Fibroblast of peridontal ligament (primary cell): ENCODE measurements around the gene ZBTB47.

Experiments used
- DNase-seq: peaks from one replicate; pipeline ENCODE4 v3.0.0-alpha.2; 2010; ENCODE audit errors: extremely low read depth

Gene ZBTB47

GRCh38 chr3:42685363-42685881 lies 31.9 kb downstream of the ZBTB47 start, which contains the start of gene KLHL40:
Gene KLHL40 (plus strand): TSS chr3:42685537. CDS start chr3:42685619, 82 bp downstream.
- no peak for DNase-seq

- no peak for DNase-seq
Observed at GRCh38 chr3:42685891-42686820, 32.7 kb downstream of the ZBTB47 start.

- no peak for DNase-seq
Observed at GRCh38 chr3:42686832-42687650, 33.5 kb downstream of the ZBTB47 start.

GRCh38 chr3:42688016-42688415 lies 34.5 kb downstream of the ZBTB47 start:
- DNase-seq, result no peak

GRCh38 chr3:42688487-42689420 lies 35.3 kb downstream of the ZBTB47 start:
- no peak for DNase-seq

- no peak for DNase-seq
Observed at GRCh38 chr3:42689421-42690014, 36.0 kb downstream of the ZBTB47 start.

DNA sequence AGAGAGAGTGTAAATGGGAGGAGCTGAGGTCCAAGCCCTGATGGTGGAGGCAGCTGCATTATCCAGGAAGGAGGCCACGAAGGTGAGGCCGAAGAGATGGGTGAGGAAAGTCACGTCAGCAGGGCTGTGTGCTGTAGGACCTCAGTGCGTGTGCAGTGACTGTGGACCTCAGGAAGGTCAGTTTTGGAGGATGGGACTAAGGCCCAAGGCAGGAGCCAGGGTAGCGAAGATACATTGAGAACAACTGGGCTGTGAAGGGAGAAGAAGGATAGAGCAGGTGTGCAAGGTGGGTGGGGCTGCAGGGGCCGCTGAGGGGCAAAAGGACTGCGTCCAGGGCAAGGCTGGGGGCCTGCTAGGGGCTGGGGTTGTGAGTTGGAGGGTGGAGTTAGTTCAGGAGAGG lies 36.7 kb downstream of the ZBTB47 start:
- DNase-seq, result no peak

DNA sequence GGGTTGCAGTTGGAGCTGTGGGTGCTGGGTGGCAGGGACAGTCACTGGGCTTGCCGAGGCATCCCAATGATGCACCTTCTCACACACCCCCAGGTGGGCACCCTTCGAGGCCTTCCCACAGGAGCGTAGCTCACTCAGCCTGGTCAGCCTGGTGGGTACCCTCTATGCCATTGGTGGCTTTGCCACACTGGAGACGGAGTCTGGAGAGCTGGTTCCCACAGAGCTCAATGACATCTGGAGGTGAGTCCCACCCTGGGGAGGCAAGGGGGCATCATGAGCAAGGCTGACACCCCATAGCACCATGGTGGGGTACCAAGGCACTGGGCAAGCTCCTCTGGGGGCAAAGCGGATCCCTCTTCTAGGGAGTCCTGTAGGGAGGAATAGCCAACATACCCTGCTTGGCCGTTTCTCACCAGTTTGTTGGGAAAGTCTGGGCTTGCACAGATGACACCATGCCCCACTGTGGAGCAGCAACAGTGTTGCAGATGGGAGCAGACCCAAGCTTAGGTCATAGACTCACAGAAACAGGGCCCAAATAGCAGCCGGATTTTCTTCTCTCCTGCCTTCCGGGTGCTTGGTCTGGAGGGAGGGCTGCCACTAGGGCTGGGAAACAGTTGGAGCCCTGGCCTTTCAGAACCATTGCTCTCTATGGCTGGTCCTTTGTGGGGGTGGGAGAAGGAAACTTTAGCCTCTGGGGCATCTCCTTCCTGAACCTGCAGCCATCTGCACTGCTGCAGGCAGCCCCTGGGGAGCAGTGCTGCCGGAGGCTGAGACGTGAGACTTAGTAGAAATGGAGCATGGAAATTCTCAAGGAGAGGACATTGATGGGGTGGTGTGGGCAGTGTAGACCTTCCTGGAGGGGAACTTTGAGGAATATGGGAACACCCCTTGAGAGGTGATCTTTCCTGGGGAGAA lies 37.5 kb downstream of the ZBTB47 start:
- no peak for DNase-seq

DNA sequence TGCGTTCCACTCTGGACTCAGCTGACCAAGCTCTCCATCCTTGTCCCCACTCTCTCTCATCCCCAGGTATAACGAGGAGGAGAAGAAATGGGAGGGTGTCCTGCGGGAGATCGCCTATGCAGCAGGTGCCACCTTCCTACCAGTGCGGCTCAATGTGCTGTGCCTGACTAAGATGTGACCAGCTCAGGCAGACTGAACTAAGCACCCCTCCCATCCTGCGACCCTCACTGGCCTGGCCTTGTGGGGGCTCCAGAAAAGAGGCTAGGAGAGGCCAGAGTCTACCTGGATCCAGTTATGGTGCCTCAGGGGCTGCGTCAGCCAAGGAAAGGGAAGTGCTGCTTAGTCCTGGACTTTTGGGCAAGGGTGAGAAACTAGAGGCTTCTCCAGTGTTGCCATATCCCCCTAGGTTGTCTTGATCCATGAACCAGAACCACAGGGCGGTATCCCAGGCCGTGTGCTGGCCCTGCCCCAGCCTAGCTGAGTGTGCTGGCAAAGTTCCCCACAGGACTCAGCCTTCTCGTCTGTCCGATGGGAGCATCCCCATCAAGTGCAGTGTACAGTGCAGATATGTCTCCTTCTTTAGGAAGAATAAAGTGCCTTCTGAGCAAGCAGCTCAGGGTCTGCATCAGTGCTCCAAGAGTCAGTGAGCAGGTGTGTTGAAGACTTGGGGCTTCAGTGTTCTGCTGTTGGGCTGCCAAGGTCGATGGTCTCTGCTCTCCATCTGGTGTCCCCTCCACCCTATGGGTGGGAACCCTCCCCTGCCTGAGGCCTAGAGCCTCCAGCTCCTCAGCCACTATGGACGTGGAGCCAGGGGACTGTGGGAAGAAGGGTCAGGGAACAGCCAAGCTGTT lies 38.5 kb downstream of the ZBTB47 start:
- DNase-seq, result no peak

DNA sequence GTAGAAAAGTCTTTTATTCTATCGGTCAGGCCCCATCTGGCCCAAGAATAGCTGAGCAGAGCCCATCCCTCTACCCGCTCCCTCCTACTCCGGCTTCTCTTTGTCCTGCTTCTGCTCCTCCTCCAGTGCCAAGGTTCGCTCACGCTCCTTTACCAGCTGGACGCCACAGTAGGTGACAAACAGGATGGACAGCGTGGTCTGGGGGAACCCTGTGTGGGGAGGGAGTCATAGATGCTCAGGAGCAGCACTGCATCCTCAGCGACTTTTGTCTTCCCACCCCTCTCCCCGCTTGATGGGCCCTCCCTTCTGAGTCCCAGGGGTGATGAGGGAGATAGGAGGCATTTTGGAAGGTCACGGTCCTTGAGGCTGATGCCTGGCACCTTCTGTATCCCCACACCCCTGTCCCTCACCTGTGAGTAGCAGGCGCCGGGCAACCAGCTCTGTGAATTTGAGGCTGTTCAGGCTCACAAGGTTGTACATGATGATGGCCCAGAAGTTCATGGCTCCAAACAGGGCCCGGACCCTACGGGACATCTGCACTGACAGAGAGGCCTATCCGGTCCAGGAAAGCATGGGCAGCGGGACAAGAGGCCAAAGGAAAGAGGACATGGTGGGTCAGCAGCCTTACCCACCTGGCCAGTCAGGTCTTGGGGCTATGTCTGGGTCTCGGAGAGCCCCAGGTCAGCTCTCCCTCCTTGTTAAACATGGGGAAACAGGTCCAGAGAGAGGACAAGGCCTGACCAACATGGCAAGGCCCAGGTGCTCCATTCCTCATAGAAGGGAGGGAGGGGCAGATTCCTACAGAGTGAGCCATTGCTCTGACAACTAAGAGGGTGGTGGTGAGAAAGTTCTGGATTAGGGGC lies 39.4 kb downstream of the ZBTB47 start:
- no peak for DNase-seq

GRCh38 chr3:42693530-42693930 lies 40.0 kb downstream of the ZBTB47 start:
- no peak for DNase-seq

DNA sequence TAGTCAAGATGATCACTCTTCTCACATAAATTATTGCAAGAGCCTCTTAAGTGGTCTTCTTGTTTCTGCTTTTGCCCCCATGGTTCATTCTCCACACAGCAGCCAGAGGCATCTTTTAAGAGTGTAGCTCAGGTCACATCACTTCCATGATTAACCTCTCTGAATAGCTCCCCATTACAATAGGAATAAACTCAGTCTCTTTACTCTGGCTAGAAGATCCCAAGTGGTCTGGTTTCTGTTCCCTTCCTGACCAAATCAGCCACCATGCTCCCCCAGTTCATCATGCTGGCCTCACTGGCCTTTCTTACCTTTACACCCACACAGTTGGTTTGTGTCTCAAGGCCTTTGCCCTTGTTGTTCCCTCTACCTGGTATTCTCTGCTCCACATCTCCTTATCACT lies 40.9 kb downstream of the ZBTB47 start:
- no peak for DNase-seq

GRCh38 chr3:42696356-42697288 lies 43.1 kb downstream of the ZBTB47 start:
- no peak for DNase-seq

GRCh38 chr3:42697289-42698051 lies 44.0 kb downstream of the ZBTB47 start:
- DNase-seq, result no peak

- no peak for DNase-seq
Observed at GRCh38 chr3:42698216-42698910, 44.9 kb downstream of the ZBTB47 start.

DNA sequence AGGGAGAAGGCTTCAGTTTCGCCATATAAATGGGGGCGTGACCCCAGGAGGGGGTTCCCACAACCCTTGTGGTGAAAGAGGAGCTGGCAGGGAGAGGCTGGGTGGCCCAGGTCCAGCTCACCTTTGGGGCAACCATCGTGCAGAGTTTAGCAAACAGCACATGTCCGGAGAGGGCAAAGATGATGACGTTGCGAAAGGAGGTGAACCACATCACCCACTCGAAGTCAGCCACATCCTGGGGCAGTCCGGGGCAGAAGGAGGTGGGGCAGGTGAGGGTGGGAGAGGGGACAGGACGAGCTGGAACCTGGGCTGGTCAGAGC lies 45.4 kb downstream of the ZBTB47 start:
- no peak for DNase-seq
